K562 (cell line): ENCODE results near the gene TTLL3. TPM values are rescaled to one million over a fixed set of nuclear protein-coding genes. Genes with fewer than 3 reads are reported as not detected.

Experiments used
- ATAC-seq: fragments of 200-7000 bp; cut with Tn5 transposase; 3 replicates; pipeline ENCODE4 v1.9.1; 2020; ENCODE audit warnings: moderate library complexity
- BruUV-seq: library from RNA; stranded (reverse); fragments of 400-500 nt; replicated peaks from 2 replicates; lab custom pipeline; 2021; lab: Mats Ljungman, UMichigan
- CTCF ChIA-PET: fragments of 300-600 bp; formaldehyde crosslinking; extraction: SDS; loops from one replicate; lab custom pipeline; 2021; ENCODE audit warnings: low intra/inter-chr PET ratio; lab: Yijun Ruan, JAX
- POLR2A ChIA-PET: fragments of 300-600, 350-650 bp; sonication (Branson Sonifier 250); formaldehyde crosslinking; extraction: SDS; loops from one replicate; lab custom pipeline; 2021; ENCODE audit warnings: antibody characterized with exemption, inconsistent platforms; lab: Yijun Ruan, JAX
- DNase-seq, 4 experiments: peaks; one replicate each; pipeline versions ENCODE4 v3.0.0 to v3.0.0-alpha.2; 2011 to 2018; ENCODE audit warnings: low spot score in 3 of 4, mixed read lengths in 3 of 4; ENCODE audit errors: extremely low read depth in 1 of 4
- FAIRE-seq: peaks from 2 replicates; lab custom pipeline; 2011; peaks lifted over from hg19 to GRCh38; lab: Jason Lieb, UNC
- H2AFZ ChIP-seq: 2 replicates; pipeline ENCODE4 v1.6.0; 2011; ENCODE audit warnings: low read depth, low read length, control low read depth, inconsistent platforms
- H3K27ac ChIP-seq: fragments of 200-600 bp; 3 replicates; pipeline ENCODE4 v1.8.0; 2011; ENCODE audit warnings: low read depth, mild to moderate bottlenecking, control low read depth, inconsistent platforms, low read length, moderate library complexity, mixed read lengths; ENCODE audit errors: extremely low read depth
- H3K27me3 ChIP-seq, 2 experiments: fragments of 300-600 bp in 1 of 2; 2 replicates in 1 of 2; 3 replicates in 1 of 2; pipeline versions ENCODE4 v1.6.0 to v1.8.0; 2011; ENCODE audit warnings: inconsistent platforms in 2 of 2, low read length in 2 of 2, mild to moderate bottlenecking in 1 of 2, mixed read lengths in 1 of 2, moderate library complexity in 1 of 2; ENCODE audit not compliant: control insufficient read depth in 2 of 2, insufficient read depth in 2 of 2
- H3K36me3 ChIP-seq: fragments of 300-600 bp; 3 replicates; pipeline ENCODE4 v1.8.0; 2011; ENCODE audit warnings: mild to moderate bottlenecking, low read length, inconsistent platforms; ENCODE audit not compliant: control insufficient read depth, insufficient read depth
- H3K4me1 ChIP-seq, 2 experiments: fragments of 200-600 bp in 1 of 2; replicated peaks in 1 of 2; 2 replicates in 1 of 2; 3 replicates in 1 of 2; pipeline versions ENCODE4 v1.5.1 to v1.8.0; 2011; ENCODE audit warnings: inconsistent platforms in 2 of 2, low read length in 2 of 2, mild to moderate bottlenecking in 1 of 2, mixed read lengths in 1 of 2, moderate library complexity in 1 of 2; ENCODE audit not compliant: control insufficient read depth in 2 of 2, insufficient read depth in 2 of 2
- H3K4me2 ChIP-seq: 2 replicates; pipeline ENCODE4 v1.6.1; 2011; ENCODE audit warnings: low read length, control low read depth, inconsistent platforms, mixed read lengths; ENCODE audit not compliant: insufficient read depth
- H3K4me3 ChIP-seq: fragments of 200-600 bp; sonication (generic), shearing (Covaris generic); 2 replicates; pipeline ENCODE4 v1.5.1; 2016; ENCODE audit warnings: control low read depth, inconsistent platforms
- H3K79me2 ChIP-seq: fragments of 200-600 bp; 3 replicates; pipeline ENCODE4 v1.8.0; 2011; ENCODE audit warnings: low read length, inconsistent platforms; ENCODE audit not compliant: control insufficient read depth, insufficient read depth
- H3K9ac ChIP-seq, 2 experiments: 2 replicates each; pipeline versions ENCODE4 v1.6.0 to v1.6.1; 2011; ENCODE audit warnings: low read depth in 2 of 2, low read length in 2 of 2, control low read depth in 1 of 2, inconsistent platforms in 1 of 2, mild to moderate bottlenecking in 1 of 2, mixed read lengths in 1 of 2; ENCODE audit not compliant: insufficient read depth in 1 of 2
- H3K9me1 ChIP-seq: one replicate; pipeline ENCODE4 v1.6.0; 2011; ENCODE audit warnings: inconsistent platforms, mild to moderate bottlenecking, low read length, moderate library complexity; ENCODE audit not compliant: control insufficient read depth, insufficient read depth
- H3K9me3 ChIP-seq: replicated peaks from 2 replicates; pipeline ENCODE4 v1.5.1; 2011; ENCODE audit warnings: low read depth, low read length, inconsistent platforms; ENCODE audit not compliant: control insufficient read depth, insufficient read depth
- H4K20me1 ChIP-seq: replicated peaks from 2 replicates; pipeline ENCODE4 v1.6.1; 2011; ENCODE audit warnings: low read length, inconsistent platforms, mixed read lengths; ENCODE audit not compliant: control insufficient read depth, insufficient read depth
- CBX5 ChIP-seq: IDR thresholded peaks from 2 replicates; pipeline ENCODE4 v1.6.1; 2014; ENCODE audit warnings: low read depth, borderline replicate concordance
- ELF4 ChIP-seq: fragments of 450-650 bp; formaldehyde crosslinking; IDR thresholded peaks from 2 replicates; pipeline ENCODE4 v1.4.0; 2022; ENCODE audit warnings: missing genetic modification characterization
- HLTF ChIP-seq: fragments of 450-650 bp; IDR thresholded peaks from 2 replicates; pipeline ENCODE4 v1.6.1; 2016
- HNRNPK ChIP-seq: fragments of 200-400 bp; formaldehyde crosslinking; IDR thresholded peaks from one replicate; pipeline ENCODE4 v1.6.1; 2018; ENCODE audit warnings: mild to moderate bottlenecking, low read depth, low read length; ENCODE audit not compliant: poor library complexity, severe bottlenecking
- KLF1 ChIP-seq: fragments of 450-650 bp; IDR thresholded peaks from 2 replicates; pipeline ENCODE4 v1.6.1; 2016; ENCODE audit warnings: missing genetic modification characterization, missing compliant biosample characterization
- MAFG ChIP-seq: fragments of 450-650 bp; conservative IDR thresholded peaks from 2 replicates; pipeline ENCODE4 v1.6.1; 2016; ENCODE audit warnings: missing genetic modification characterization, missing compliant biosample characterization
- MCM5 ChIP-seq: fragments of 450-650 bp; IDR thresholded peaks from 2 replicates; pipeline ENCODE4 v1.6.1; 2016; ENCODE audit warnings: low read depth
- MLLT1 ChIP-seq, 2 experiments: fragments of 450-650 bp; IDR thresholded peaks; 2 replicates each; pipeline ENCODE4 v1.6.1; 2016
- MLX ChIP-seq, 2 experiments: fragments of 450-650 bp in 1 of 2; sonication (generic) in 1 of 2; formaldehyde crosslinking; conservative IDR thresholded peaks; 2 replicates each; pipeline versions ENCODE4 v1.4.0 to v1.8.1; 2020 to 2022; ENCODE audit warnings: mild to moderate bottlenecking in 1 of 2, missing genetic modification reagents in 1 of 2
- MTA3 ChIP-seq: fragments of 450-650 bp; formaldehyde crosslinking; IDR thresholded peaks from 2 replicates; pipeline ENCODE4 v1.6.1; 2017; ENCODE audit warnings: mild to moderate bottlenecking, borderline replicate concordance
- NFE2L1 ChIP-seq: fragments of 450-650 bp; IDR thresholded peaks from 2 replicates; pipeline ENCODE4 v1.6.1; 2016; ENCODE audit warnings: missing genetic modification characterization, low read depth, mild to moderate bottlenecking, missing compliant biosample characterization, moderate library complexity, borderline replicate concordance
- NUFIP1 ChIP-seq: fragments of 450-650 bp; IDR thresholded peaks from 2 replicates; pipeline ENCODE4 v1.6.1; 2018; ENCODE audit not compliant: partially characterized antibody
- PHB ChIP-seq: fragments of 250-450 bp; sonication (Bioruptor Pico); IDR thresholded peaks from 2 replicates; pipeline ENCODE4 v1.5.0; 2021
- PHTF2 ChIP-seq: fragments of 250-450 bp; sonication (Bioruptor Pico); IDR thresholded peaks from 2 replicates; pipeline ENCODE4 v1.5.0; 2021; ENCODE audit warnings: mild to moderate bottlenecking
- SMAD1 ChIP-seq: fragments of 150-350 bp; IDR thresholded peaks from 2 replicates; pipeline ENCODE4 v1.6.1; 2014; ENCODE audit warnings: low read length, low read depth; ENCODE audit not compliant: partially characterized antibody
- SNIP1 ChIP-seq: fragments of 450-650 bp; IDR thresholded peaks from 2 replicates; pipeline ENCODE4 v1.7.1; 2017; ENCODE audit warnings: low read depth, mild to moderate bottlenecking
- TARDBP ChIP-seq: fragments of 450-650 bp; IDR thresholded peaks from 2 replicates; pipeline ENCODE4 v1.6.1; 2016
- ZNF23 ChIP-seq: fragments of 250-450 bp; sonication (Bioruptor Pico); IDR thresholded peaks from 2 replicates; pipeline ENCODE4 v1.4.0; 2020; ENCODE audit warnings: mild to moderate bottlenecking
- ZNF511 ChIP-seq: sonication (generic); formaldehyde crosslinking; IDR thresholded peaks from 2 replicates; pipeline ENCODE4 v1.8.0; 2022; ENCODE audit warnings: mild to moderate bottlenecking, missing genetic modification reagents
- ZNF707 ChIP-seq: fragments of 250-450 bp; sonication (Bioruptor Pico); conservative IDR thresholded peaks from 2 replicates; pipeline ENCODE4 v1.8.0; 2022; ENCODE audit warnings: inconsistent platforms, mild to moderate bottlenecking, moderate library complexity
- WGBS: fragments of 100-300 bp; shearing (Covaris generic); methylation state at CpG from one replicate; pipeline ENCODE4 v1.1.6; 2016; ENCODE audit warnings: low coverage, mixed read lengths; ENCODE audit not compliant: insufficient coverage; ENCODE audit errors: missing lambda C conversion rate; 5-methylcytosine and 5-hydroxymethylcytosine counted together
- in situ Hi-C: fragments of 300-500 bp; cut with MboI; formaldehyde crosslinking; loops from 4 replicates; pipeline ENCODE4 v1.15.0; 2018; ENCODE audit warnings: inconsistent platforms, mixed read lengths
- intact Hi-C: fragments of 100-400 bp; cut with micrococcal nuclease; formaldehyde crosslinking; loops from 2 replicates; pipeline ENCODE4 v1.14.2; 2022
- polyA plus RNA-seq, 8 experiments: library from polyadenylated mRNA; depleted of rRNA in 4 of 8; stranded (reverse) in 5 of 8; unstranded in 3 of 8; fragments of >200 nt; fragmentation: Nextera tagmentation in 2 of 8; fragmentation: Illumina TruSeq in 1 of 8; extraction: Ambion mirVana in 2 of 8; extraction: Trizol in 1 of 8; gene quantifications; 2 replicates each; pipeline versions ENCODE4 v1.2.1 to v1.2.3, GENCODE V29; 2011 to 2014; ENCODE audit warnings: inconsistent platforms in 1 of 8, missing spikeins in 1 of 8
- total RNA-seq, 7 experiments: library from RNA; depleted of rRNA in 6 of 7; stranded (reverse); fragments of >200 nt in 6 of 7; fragmentation: Illumina TruSeq in 2 of 7; extraction: Trizol in 2 of 7; gene quantifications; 2 replicates each; pipeline versions ENCODE4 v1.2.1 to v1.2.3, GENCODE V29; 2011 to 2021; ENCODE audit warnings: low replicate concordance in 1 of 7

TTLL3 gene
- total and polyA plus RNA-seq, 9 of the 15 experiments (the other 6 are each of a cell fraction or from before 2014, with no cell fraction given): 8.9 to 106 (median 33.2) TPM

- WGBS: 76% methylated on average over 5 of the region's 5 CpGs
- ChIA-PET POLR2A (interaction anchor here (0.6 kb wide), 1 partner anchor 13 kb away, joined by 4 read pairs; no protein-coding TSS in a partner anchor), CTCF (no interaction called here)
- in situ Hi-C loops: no loop called here
- FAIRE-seq (no peak), ATAC-seq (no peak), DNase-seq (no peak)
- intact Hi-C loops: no loop called here
- H2AFZ ChIP-seq: no peak overlapping the region
- H3K9ac ChIP-seq: no peak overlapping the region
- no peaks in the 10 kb centered on the region; the same call in 1 of the 2 replicates for H3K9me3 ChIP-seq
- no peaks in the 10 kb centered on the region for H3K27me3 ChIP-seq
- TF ChIP-seq ZNF23 (CRISPR knock-in tag) (no peak), MTA3 (no peak), MCM5 (no peak), MAFG (no peak), CBX5 (no peak), NFE2L1 (tag) (no peak), KLF1 (tag) (no peak), MLX (CRISPR knock-in tag; conservative IDR thresholded peaks at IDR 0.05) (no peak), NUFIP1 (no peak), HNRNPK (no peak), TARDBP (no peak), ZNF707 (no peak), PHTF2 (CRISPR knock-in tag) (no peak), SNIP1 (no peak), ZNF511 (CRISPR knock-in tag) (no peak), PHB (CRISPR knock-in tag) (no peak), ELF4 (CRISPR knock-in tag) (no peak), SMAD1 (no peak), MLLT1 (IDR thresholded peaks at IDR 0.05) (no peak), HLTF (no peak)
- H3K4me3 ChIP-seq: no peak overlapping the region
- H3K79me2 ChIP-seq: no peaks in the 10 kb centered on the region
- H3K9me1 ChIP-seq: no peaks in the 10 kb centered on the region
- no peak overlapping the region for H3K4me2 ChIP-seq
- BruUV-seq: no TSS peak
- peaks cover 19% of the 10 kb centered on the region; the same call in 2 of the 3 replicates for H3K36me3 ChIP-seq
- no peak overlapping the region for H3K27ac ChIP-seq
- peaks cover 0 to 4% of the 10 kb centered on the region in 2 experiments; a peak in 3 of 5 replicates for H3K4me1 ChIP-seq
- H4K20me1 ChIP-seq: no peaks in the 10 kb centered on the region
These were observed 48.1 kb upstream of the TTLL3 start for GRCh38 chr3:9761919-9762318.
